SU-DHL-6 (cell line): ENCODE measurements around the gene LAPTM5.

Experiments
- CTCF ChIP-seq: fragments of 200-600 bp; sonication (generic); IDR thresholded peaks from one replicate; pipeline ENCODE4 v1.5.1; 2017; ENCODE audit warnings: antibody characterized with exemption, mild to moderate bottlenecking, low read length, moderate library complexity; ENCODE audit not compliant: insufficient read depth, poor library complexity, severe bottlenecking
- EZH2phosphoT487 ChIP-seq: fragments of 200-600 bp; sonication (generic), shearing (Covaris generic); conservative IDR thresholded peaks from 2 replicates; pipeline ENCODE4 v1.6.1; 2018; ENCODE audit warnings: mild to moderate bottlenecking, antibody characterized with exemption, low read length, moderate library complexity, mixed read lengths

GRCh38 chr1:30768159-30768829 lies 10.7 kb upstream of the LAPTM5 start:
- TF ChIP-seq CTCF (no peak), EZH2phosphoT487 (no peak)
